ENCODE measurements around the gene MIR17HG.
"Not testable (repeated sequence)": the region's sequence is repeated elsewhere in the genome, so short reads cannot be mapped to it uniquely, and the experiment has no call there.

Gene MIR17HG

DNA sequence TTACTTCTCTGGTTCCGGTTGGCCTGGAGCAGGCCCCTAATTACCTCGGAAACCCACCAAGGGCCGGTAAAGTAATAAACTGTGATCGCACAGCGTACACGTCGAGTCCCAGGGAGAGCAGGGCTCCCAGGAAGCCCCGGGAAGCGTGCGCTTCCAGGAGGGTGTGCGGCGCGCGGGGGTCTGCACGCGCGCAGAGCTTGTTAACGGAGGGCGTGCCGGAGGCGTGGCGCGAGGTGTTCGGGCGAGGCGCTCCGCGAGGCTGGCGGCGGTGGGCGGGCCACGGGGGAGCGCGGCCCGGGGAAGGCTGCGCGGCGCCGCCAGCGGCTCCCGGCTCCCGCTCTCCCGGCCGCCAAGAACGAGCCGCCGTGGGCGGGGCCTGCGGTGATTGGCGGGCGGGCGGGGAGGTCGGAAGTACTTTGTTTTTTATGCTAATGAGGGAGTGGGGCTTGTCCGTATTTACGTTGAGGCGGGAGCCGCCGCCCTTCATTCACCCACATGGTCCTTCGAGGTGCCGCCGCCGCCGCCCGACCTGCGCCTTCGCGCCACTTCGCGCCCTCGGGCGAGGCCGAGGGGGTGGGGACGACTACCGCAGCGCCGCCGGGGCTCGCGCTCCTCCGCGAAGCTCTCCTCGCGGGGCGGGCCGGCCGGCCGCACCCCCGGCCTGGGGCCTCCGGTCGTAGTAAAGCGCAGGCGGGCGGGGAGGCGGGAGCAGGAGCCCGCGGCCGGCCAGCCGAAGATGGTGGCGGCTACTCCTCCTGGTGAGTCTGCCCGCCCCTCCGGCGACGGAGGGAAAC, at the start of gene MIR17HG:
MIR17HG (plus strand) TSS at position 486 of the 794 bp plus-strand sequence.
- DNase-seq (ENCODE audit: low read depth), result peak; percentile 86

DNA sequence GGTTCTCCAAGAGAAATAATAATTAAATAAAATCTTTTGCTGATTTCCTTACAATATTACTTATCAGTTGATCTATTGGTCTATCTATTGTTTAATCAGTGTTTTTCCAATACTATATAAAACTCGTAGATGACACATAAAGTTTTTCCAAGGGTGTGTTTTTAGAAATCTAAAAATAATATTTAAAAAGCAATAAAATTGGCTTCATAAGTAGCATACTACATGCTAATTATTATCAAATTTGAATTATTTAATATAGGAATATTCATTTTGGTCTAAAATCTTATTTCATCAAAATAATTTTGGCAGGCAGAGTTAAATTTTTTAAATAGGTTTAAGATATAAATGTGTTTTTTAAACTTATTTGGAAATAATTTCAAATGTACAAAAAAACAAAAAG, 49.4 kb upstream of the MIR17HG start:
- no peak for DNase-seq (ENCODE audit: low read depth)

DNA sequence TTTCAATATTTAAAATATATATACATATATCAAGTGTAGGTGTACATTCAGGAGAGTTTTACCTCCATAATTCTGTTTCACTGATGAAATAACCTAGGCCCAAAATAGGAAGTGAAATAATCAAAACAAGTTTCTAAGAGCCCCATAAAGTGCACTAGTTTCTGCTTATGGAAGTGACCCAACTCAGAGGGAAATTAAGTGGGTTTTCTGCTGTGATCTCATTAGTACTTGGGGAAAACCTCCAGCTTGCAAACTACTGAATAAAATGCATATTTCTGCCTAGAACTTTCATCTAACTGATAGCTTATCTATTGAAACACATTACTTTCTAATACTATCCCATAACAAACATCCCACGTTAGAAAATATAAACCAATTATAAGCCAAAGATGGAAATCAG, 45.4 kb upstream of the MIR17HG start:
- no peak for DNase-seq (ENCODE audit: low read depth)

DNA sequence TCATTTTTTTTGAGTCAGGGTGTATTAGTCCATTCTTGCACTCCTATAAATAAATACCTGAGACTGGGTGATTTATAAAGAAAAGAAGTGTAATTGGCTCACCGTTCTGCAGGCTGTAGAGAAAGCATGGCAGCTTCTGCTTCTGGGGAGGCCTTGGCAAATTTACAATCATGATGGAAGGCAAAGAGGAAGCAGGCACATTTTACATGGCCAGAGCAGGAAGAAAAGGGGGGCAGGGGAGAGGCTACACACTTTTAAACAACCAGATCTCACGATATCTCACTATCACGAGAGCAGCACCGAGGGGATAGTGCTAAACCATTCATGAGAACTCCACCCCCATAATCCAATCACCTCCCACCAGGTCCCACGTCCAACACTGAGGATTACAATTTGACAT, 44.5 kb upstream of the MIR17HG start:
- DNase-seq (ENCODE audit: low read depth), result no peak

DNA sequence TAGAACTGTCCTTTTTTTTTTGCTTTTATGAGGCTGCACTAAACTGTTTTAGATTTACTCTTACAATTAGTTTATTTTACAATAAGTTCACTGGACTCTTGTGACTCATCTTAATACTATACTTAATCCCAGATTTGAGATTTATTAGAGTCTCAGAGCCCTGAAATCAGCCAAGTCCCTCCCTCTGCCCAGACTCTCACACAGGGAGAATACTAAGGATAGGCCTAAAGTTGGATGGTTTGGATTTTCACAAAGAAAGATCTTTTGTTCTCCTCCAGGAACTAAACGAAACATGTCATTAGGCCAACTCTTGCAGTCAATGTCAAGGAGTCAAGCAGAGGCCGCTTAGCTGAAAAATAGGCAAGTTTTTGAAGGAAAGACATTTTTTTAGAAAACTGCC, 42.7 kb upstream of the MIR17HG start:
- no peak for DNase-seq (ENCODE audit: low read depth)

DNA sequence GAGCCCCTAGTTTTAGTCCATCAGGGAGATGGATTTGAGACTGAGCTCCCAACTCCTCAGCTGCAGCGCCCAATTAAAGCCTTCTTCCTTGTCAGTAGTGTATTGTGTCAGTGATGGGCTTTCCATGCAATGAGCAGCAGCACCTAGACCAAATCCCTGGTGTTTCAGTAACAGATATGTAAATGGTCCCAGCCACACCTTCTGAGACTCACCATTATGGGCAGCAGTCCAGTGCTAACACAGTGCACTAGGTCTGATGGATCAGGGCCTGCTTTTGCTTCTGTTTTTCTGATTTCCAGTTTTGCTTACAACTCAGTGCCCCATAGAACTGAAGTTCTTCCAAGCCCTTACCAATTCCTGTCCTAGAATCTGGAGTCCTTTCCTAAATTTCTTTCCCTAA, 41.8 kb upstream of the MIR17HG start:
- no peak for DNase-seq (ENCODE audit: low read depth)

DNA sequence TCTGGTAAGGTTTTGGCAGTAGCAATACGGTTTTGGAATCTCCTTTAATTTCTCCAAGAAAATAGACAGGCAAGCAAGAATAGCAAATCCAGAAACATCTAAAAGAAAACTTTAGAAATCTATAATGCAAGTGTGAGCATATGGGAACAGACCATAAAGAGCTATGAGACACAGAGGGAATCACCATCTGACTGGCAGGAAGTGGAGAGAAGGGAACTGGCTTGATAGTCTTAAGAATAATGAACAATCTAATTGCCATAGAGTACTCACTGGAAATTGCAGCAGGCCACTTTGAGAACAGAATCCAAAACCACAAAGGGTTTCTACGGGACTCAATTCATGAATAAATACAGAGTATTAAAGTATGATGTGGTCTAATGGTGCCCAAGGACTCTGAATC, 39.6 kb upstream of the MIR17HG start:
- DNase-seq (ENCODE audit: low read depth), result no peak

DNA sequence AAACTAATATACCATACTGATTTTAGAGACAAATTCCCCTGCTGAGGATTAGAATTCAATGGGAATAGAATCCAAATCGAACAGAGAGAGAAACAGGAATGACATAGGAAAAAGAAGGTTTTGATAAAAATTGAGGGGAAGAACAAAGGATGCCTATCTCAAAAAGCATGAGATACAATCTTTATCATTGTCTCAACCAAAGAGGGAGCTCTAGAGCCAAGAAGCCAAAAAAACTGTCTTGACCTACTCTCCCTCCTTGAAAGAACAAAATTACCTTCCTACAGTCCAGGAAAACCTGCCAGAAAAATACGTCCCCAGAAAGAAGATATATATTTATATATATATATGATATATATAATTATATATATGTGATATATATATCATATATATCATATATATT, 39.2 kb upstream of the MIR17HG start:
- peak; percentile 1 for DNase-seq (ENCODE audit: low read depth)

DNA sequence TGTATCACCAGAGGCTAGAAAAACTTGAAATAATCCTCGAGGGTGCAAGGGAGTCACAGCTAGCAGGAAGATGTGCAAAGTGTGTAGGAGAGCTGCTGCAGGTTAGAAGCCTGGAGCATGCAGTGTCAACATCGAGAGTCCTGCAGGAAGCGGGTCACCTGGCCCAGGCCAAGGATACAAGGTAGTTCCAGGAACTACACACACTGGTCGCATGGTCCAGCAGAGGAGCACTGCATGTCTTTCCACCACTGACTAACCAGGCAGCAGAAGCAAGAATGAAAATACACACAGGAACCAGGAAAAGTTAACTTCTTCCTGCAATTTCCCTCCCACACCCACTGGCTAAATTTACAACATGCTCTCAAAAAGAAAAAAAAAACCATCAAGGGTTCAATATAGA, 36.0 kb upstream of the MIR17HG start:
- no peak for DNase-seq (ENCODE audit: low read depth)

DNA sequence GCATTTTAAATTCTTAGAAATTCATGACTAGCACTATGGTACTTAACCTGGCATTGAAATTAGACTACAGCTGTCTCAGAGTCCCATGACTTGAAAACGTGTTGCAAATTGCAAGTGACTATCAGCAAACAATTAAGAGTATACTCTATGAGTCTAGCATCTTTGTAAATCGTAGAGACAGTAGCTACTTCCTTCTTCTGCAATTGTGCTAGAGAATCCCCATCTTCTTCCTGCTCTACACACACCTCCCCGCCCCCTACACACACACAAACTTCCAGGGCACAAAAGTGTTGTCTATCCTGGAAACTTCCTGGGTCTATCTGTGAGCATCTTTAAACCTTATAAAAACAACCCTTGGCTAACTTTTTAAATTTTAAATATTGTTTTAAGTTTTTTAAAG, 35.2 kb upstream of the MIR17HG start:
- no peak for DNase-seq (ENCODE audit: low read depth)

DNA sequence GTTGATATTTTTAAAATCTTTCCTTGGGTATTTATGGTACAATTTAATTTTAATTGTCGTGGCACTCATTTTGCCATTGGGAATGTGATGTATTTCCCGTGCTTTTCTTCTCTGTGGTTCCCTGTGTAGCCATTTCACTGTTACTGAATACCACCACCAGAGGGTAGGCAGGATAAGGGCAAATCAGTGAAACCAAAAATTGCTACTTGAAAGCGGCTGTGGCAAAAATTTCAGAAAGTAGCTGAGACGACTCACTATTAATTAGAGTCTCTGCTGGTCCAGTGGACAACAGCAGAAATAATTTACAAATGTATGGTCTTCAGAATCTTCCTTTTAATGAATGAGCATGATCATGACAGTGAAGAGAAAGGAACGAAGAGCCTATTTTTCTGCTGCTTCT, 34.4 kb upstream of the MIR17HG start:
- peak; percentile 21 for DNase-seq (ENCODE audit: low read depth)

DNA sequence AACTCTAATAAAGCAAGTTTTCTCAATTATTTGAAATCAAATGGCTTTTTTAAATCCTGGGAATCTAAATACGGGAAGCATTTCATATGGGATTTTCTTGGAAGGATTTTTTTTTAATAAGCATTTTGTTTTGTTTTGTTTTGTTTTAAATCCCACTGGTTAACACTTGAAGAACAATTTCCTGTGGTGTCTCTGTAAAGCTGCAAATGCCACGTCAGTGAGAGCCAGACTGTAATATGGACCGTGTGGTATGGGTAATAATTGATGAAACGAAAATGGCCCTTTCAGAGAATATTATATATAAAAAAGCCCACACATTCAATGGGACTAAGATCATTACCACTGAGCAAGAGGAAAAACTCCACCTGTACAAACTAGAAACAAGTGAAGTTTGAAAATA, 33.9 kb upstream of the MIR17HG start:
- DNase-seq (ENCODE audit: low read depth), result no peak

DNA sequence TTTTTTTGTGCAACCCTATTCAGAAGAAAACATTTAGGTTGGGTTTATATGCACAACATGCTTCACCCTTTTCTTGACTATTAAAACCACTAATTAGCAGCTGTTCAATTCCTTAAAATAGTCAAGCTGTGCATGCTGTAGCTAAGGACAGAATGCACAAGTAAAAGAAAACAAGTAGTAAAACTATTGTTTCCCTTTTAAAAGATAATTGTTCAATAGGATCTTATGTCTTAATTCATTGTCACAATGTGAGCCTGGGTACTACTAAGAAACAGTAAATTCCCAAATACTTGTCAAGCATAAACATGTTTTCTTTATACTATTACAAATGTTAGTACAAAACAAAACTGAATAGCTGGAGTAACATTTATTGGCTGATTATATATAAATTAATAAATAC, 32.6 kb upstream of the MIR17HG start:
- DNase-seq (ENCODE audit: low read depth), result no peak

DNA sequence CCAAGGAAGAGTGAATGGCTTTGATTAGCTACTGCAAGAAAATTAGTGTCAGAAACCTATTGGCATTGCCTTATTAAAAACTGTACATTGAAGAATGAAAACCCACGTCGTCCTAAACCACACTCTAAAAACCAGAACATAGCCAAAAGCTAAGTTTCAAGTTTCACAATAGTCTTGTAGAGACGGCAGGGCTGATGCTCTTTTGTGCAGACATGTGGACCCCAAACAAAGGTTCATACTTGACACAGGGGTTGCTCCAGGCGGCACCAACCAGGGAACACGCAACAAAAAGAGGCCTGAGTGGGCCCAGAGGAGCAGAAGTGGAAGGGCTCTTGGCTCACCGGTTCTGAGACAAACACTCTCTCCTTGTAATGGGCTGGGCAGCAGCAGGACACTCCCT, 28.6 kb upstream of the MIR17HG start:
- no peak for DNase-seq (ENCODE audit: low read depth)

DNA sequence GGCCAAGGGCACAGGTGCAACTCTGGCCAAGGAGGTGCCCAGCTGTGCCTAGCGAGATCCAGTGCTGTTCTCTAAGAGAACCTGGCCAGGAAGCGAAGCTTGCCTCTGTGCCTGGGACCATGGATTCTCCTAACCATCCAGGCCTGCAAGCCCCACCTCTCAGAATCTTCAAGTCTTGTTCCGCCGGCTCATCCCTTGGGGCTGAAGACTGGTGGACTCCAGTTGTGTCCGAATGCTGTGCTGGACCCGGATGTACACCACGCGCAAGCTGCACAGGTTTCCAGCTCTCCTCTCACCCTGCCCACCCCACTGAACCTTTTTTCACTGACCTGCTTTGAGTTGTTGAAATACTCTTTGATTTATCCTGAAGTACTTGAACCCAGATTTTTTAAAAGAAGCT, 27.5 kb upstream of the MIR17HG start:
- DNase-seq (ENCODE audit: low read depth), result no peak

DNA sequence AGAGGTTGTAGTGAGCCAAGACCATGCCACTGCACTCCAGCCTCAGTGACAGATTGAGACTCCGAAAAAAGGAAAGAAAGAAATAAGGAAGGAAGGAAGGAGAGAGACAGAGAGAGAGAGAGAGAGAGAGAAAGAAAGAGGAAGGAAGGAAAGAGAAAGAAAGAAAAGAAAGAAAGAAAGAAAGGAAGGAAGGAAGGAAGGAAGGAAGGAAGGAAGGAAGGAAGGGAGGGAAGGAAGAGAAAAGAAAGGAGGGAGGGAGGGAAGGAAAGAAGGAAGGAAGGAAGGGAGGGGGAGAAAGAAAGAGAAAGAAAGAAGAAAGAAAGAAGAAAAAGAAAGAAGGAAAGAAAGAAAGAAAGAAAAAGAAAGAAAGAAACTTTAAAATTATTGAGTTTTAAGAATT, 26.5 kb upstream of the MIR17HG start:
- DNase-seq (ENCODE audit: low read depth), result not testable (repeated sequence)

DNA sequence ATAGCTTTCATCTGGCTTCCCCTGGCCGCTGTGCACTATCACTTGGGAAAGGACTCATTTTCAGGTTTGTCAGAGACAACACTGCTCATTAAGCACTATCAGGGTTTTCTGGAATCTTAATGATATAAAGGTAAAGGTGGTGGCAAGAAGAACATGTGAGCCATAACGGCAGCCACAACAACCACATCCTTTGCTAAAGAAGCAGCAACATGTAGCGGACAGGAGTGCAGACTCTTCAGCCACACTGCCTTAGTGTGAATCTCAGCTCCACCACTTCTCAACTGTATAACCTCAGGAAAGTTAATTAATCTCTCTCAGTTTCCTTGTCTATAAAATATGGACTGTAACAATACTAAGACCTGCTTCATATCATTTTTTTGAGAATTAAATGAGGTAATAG, 24.1 kb upstream of the MIR17HG start:
- no peak for DNase-seq (ENCODE audit: low read depth)

DNA sequence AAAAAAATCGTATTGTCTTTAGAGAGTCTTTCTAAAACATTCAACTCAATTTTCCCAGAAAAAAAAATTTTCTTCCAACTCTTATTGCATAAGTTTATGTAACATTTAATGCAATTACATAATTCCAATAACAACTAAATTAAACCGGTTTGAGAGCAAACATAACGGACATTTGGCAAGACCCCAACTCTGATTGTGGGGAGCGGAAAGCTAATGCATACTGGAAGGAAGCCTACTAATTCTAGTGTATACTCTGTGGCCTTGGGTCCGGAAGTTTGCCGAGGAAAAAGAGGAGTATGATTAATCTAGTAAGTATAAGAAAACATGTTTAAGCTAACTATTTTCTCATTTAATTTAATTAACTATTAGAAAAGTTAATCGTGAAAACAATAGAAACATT, 21.3 kb upstream of the MIR17HG start:
- DNase-seq (ENCODE audit: low read depth), result no peak

DNA sequence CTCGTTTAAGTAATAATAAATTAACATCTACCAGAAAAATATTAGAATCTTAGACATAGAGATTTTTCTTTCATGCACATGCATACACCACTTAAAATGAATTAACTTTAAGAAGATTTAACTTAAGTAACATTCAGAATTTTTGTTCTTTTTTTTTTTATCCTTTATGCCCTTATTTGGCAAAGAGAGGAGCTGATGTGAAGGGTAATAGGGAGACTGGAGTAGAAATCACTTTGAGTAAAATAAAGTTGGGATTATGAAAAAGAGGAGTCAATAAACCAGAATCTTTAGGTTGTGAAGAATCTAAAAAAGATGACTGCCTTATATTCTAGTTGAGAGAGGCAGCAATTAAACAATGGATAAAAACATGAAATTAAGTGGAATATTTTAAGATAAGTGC, 18.8 kb upstream of the MIR17HG start:
- no peak for DNase-seq (ENCODE audit: low read depth)

DNA sequence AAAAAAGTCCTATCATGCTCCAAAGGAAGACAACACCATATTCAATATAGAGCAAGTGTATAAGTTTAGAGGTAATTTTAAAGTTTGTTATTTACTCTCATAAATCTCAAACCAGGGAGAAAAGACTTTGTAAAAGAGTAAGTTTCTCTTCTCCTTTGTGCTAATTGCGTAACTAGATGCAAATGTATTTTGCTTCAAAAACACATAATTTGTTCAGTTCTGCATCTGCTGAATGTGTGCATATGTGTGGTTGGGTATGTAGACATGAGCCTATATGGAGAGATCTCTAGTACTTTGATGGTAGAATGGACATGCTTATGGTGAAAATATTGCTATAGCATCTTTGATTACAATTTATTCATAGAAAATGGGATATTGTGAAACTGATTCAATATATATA, 17.8 kb upstream of the MIR17HG start:
- DNase-seq (ENCODE audit: low read depth), result no peak

DNA sequence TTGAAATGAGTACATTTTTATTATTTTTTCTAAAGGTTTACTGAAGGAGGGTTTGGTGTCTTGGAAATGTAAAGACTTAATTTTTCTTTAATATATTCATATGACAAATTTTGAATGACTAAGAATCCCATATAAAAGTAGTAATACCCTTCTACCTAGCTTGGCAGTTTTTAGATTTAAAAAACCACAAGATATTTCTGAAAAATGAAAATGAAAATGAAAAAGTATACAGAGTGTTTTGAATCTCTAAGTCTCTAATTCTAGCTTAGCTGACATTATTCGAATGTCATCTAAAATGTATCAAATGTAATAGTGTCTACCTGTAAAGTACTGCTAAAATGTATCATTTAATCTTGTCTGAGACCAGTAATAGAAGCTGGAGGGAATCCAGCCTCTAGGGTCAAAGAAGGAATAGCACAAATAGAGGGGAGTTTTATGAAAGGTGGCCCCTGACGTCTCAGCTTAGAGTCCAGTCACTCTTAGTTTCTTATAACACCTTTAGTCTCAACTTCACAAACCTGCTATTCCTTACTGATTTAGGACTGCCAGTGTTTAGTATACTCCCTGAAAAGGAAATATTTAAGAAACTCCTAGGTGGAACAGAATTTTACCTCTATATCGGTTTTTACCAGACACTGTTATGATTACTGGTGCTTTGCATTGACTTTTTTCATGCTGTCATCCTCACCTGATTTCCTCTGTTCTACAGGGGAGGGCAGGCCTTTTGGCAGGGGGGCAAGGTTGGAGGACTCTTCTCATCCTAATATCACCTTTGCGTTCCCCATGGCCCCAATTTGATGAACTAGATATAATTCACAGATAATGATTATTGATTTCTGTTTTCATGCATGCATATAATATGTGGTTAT, 16.2 kb upstream of the MIR17HG start:
- no peak for DNase-seq (ENCODE audit: low read depth)

DNA sequence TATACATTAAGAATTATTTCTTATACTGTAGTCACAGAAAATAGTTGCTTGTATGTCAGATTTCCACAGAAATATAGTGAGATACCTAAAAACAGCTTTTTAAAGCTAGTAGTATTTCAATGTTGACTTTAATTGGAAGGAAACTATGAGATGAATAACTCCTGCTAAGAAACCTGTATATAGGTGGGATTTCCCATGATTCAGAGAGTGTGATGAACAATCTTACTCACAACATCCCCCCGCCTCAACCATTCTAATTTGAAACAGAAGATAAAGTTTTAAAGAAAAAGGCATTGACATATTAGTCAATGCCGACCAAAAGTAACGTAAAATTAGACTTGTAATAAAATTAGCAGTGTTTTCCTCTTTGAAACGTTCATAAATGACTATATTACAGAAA, 1.4 kb upstream of the MIR17HG start:
- no peak for DNase-seq (ENCODE audit: low read depth)

DNA sequence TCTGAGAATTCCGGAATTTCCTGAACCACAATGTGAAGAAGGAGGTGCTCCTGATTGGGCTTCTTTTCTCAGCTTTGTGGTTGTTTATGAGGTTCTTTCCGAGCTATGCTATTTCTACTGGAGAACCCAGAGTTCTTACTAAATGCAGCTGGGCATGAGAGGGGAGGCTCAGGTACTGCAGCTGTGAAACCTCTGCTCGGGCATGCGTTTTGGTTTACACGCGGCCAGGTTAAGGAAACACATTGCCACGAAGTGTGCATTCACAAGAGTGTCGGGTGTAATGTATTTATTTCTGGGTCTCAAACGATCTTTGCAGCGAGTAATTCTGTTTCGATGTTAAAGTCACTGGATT, 661 bp upstream of the MIR17HG start:
- no peak for DNase-seq (ENCODE audit: low read depth)
